Measurements from ENCODE around the gene MEGF11. TPM values are rescaled to one million over a fixed set of nuclear protein-coding genes. Genes with fewer than 3 reads are reported as not detected.

Gene MEGF11
- total RNA-seq, 1 experiment from 2014 or later = not detected

DNA sequence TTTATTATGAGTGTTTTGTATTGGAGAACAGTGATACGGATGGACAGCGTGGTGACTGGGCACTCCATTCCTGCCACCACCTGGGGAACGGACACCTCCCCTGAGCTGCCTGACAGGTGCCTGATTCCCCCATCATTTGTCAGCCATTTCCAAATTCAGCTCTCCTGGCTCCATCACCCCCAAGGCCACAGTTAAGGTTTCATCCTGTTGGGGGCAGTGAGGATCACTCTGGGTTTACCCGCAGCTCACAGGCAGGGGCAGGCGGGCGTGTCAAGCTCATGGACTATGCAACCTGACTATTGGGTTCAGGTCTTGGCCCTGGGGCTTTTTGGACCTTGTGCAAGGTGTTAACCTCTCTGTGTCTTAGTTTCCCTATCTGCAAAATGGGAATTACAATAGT, 307.9 kb downstream of the MEGF11 start:
- intact Hi-C loops (cut with micrococcal nuclease) = no loop called here
- H3F3A ChIP-seq (ENCODE audit: low read length, unreplicated experiment) = no peaks in the 10 kb centered on the region
- H3K9me3 ChIP-seq (ENCODE audit: low read length) = no peaks in the 10 kb centered on the region
- no peak overlapping the region for H3K4me3 ChIP-seq (ENCODE audit: low read length)
- ChIA-PET POLR2A (ENCODE audit: unreplicated experiment) (no interaction called here), CTCF (no interaction called here)
- H3K36me3 ChIP-seq (ENCODE audit: low read depth, low read length) = no peaks in the 10 kb centered on the region
- BruUV-seq (replicated peaks) = no TSS peak
- DNase-seq = no peak
- H2AFZ ChIP-seq (ENCODE audit: low read length) = no peak overlapping the region
- H4K20me1 ChIP-seq (ENCODE audit: low read length) = no peaks in the 10 kb centered on the region
- no peaks in the 10 kb centered on the region for H3K9me2 ChIP-seq (replicated peaks; ENCODE audit: low read length)
- no peak for ATAC-seq
- no peak overlapping the region for H3K9ac ChIP-seq (ENCODE audit: low read length)
- H3K4me2 ChIP-seq (ENCODE audit: low read length) = no peak overlapping the region
- TF ChIP-seq EZH2phosphoT487 (IDR thresholded peaks at IDR 0.05; ENCODE audit: borderline replicate concordance, low read length) (no peak), EZH2 (IDR thresholded peaks at IDR 0.05; ENCODE audit: low read length, unreplicated experiment) (no peak)
- TF ChIP-seq, protein P1, sequence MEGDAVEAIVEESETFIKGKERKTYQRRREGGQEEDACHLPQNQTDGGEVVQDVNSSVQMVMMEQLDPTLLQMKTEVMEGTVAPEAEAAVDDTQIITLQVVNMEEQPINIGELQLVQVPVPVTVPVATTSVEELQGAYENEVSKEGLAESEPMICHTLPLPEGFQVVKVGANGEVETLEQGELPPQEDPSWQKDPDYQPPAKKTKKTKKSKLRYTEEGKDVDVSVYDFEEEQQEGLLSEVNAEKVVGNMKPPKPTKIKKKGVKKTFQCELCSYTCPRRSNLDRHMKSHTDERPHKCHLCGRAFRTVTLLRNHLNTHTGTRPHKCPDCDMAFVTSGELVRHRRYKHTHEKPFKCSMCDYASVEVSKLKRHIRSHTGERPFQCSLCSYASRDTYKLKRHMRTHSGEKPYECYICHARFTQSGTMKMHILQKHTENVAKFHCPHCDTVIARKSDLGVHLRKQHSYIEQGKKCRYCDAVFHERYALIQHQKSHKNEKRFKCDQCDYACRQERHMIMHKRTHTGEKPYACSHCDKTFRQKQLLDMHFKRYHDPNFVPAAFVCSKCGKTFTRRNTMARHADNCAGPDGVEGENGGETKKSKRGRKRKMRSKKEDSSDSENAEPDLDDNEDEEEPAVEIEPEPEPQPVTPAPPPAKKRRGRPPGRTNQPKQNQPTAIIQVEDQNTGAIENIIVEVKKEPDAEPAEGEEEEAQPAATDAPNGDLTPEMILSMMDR (conservative IDR thresholded peaks at IDR 0.05; ENCODE audit: low read depth, low read length) = no peak; the same call in 1 of the 2 replicates
- no peaks in the 10 kb centered on the region for H3K79me2 ChIP-seq (ENCODE audit: low read length)
- peaks cover 6% of the 10 kb centered on the region; the same call in 1 of the 2 replicates for H3K4me1 ChIP-seq (ENCODE audit: insufficient read depth, low read length)
- no peak overlapping the region for H3K27ac ChIP-seq (ENCODE audit: low read length)
- no peaks in the 10 kb centered on the region for H3K27me3 ChIP-seq (ENCODE audit: low read length)

DNA sequence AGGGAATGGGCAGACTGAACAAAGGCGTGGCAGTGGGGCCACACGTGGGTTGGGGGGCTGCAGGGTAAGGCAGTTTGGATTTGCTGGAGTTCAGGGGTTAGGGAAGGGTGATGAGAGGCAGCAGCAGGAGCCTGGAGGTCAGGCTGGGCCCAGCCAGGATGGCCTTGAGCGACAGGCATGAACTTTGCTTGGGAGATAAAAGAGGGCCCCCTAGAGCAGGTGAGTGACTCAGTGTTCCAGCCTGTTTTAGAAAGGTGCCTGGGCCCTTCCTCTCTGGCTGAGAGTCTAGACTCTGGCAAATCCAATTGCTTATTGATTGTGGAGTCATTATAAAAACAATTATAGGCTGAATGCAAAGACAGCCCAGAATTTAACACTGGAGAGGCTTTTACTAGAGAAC, 309.1 kb downstream of the MEGF11 start:
- H4K20me1 ChIP-seq (ENCODE audit: low read length) = no peaks in the 10 kb centered on the region
- no peak overlapping the region for H3K4me2 ChIP-seq (ENCODE audit: low read length)
- no peaks in the 10 kb centered on the region for H3F3A ChIP-seq (ENCODE audit: low read length, unreplicated experiment)
- no peaks in the 10 kb centered on the region for H3K9me3 ChIP-seq (ENCODE audit: low read length)
- BruUV-seq (replicated peaks) = no TSS peak
- H3K27me3 ChIP-seq (ENCODE audit: low read length) = no peaks in the 10 kb centered on the region
- intact Hi-C loops (cut with micrococcal nuclease) = no loop called here
- no peaks in the 10 kb centered on the region for H3K9me2 ChIP-seq (replicated peaks; ENCODE audit: low read length)
- no peaks in the 10 kb centered on the region for H3K79me2 ChIP-seq (ENCODE audit: low read length)
- TF ChIP-seq, protein P1 (conservative IDR thresholded peaks at IDR 0.05; ENCODE audit: low read depth, low read length) = no peak
- TF ChIP-seq EZH2 (IDR thresholded peaks at IDR 0.05; ENCODE audit: low read length, unreplicated experiment) (no peak), EZH2phosphoT487 (IDR thresholded peaks at IDR 0.05; ENCODE audit: borderline replicate concordance, low read length) (no peak)
- H3K4me1 ChIP-seq (ENCODE audit: insufficient read depth, low read length) = peaks cover 13% of the 10 kb centered on the region
- ChIA-PET POLR2A (ENCODE audit: unreplicated experiment) (no interaction called here), CTCF (no interaction called here)
- H3K36me3 ChIP-seq (ENCODE audit: low read depth, low read length) = no peaks in the 10 kb centered on the region
- H3K27ac ChIP-seq (ENCODE audit: low read length) = no peak overlapping the region
- H2AFZ ChIP-seq (ENCODE audit: low read length) = no peak overlapping the region
- ATAC-seq (no peak), DNase-seq (no peak)
- no peak overlapping the region for H3K9ac ChIP-seq (ENCODE audit: low read length)
- H3K4me3 ChIP-seq (ENCODE audit: low read length) = no peak overlapping the region

DNA sequence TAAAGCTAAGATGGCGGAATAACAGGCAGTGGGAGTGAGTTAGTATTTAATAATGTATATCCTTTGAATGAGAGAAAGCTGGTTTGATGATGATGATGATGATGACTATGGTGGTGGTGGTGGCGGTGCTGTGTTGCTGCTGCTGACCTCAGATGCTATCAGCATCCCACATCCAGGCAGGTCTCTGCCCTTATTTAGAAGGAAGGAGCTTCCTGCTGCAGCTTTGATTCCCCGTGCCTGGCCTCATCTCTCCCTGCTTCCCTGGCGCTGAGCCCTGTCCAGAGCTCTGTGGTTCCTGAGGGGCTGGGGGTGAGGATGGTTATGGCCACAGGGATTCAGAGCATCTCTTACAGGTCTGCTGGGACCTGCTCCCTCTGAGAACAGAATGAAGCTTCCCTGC, 311.1 kb downstream of the MEGF11 start:
- Histone ChIP-seq H3K27me3 (ENCODE audit: low read length) (no peaks in the 10 kb centered on the region), H3K4me2 (ENCODE audit: low read length) (no peak overlapping the region), H3K27ac (ENCODE audit: low read length) (no peak overlapping the region), H3K9ac (ENCODE audit: low read length) (no peak overlapping the region), H3K9me3 (ENCODE audit: low read length) (no peaks in the 10 kb centered on the region), H4K20me1 (ENCODE audit: low read length) (no peaks in the 10 kb centered on the region), H3K4me1 (ENCODE audit: insufficient read depth, low read length) (peaks cover 13% of the 10 kb centered on the region), H3K79me2 (ENCODE audit: low read length) (no peaks in the 10 kb centered on the region), H3K36me3 (ENCODE audit: low read depth, low read length) (no peaks in the 10 kb centered on the region), H3K4me3 (ENCODE audit: low read length) (no peak overlapping the region), H2AFZ (ENCODE audit: low read length) (no peak overlapping the region), H3K9me2 (replicated peaks; ENCODE audit: low read length) (no peaks in the 10 kb centered on the region), H3F3A (ENCODE audit: low read length, unreplicated experiment) (no peaks in the 10 kb centered on the region)
- DNase-seq = no peak
- no TSS peak for BruUV-seq (replicated peaks)
- TF ChIP-seq EZH2phosphoT487 (IDR thresholded peaks at IDR 0.05; ENCODE audit: borderline replicate concordance, low read length) (no peak), EZH2 (IDR thresholded peaks at IDR 0.05; ENCODE audit: low read length, unreplicated experiment) (no peak)
- TF ChIP-seq, protein P1 (conservative IDR thresholded peaks at IDR 0.05; ENCODE audit: low read depth, low read length) = no peak
- intact Hi-C loops (cut with micrococcal nuclease) = no loop called here
- POLR2A ChIA-PET (ENCODE audit: unreplicated experiment) = no interaction called here
- no peak for ATAC-seq
- CTCF ChIA-PET = no interaction called here
